GM18868 (cell line): ENCODE measurements around the gene VPS35L.

Source experiments
- ATAC-seq: cut with Tn5 transposase; IDR thresholded peaks from one replicate; pipeline ENCODE4 v1.9.1; 2021; ENCODE audit warnings: mild to moderate bottlenecking, moderate library complexity; ENCODE audit not compliant: unreplicated experiment

VPS35L gene

GRCh38 chr16:19555186-19555937 lies at the start of gene VPS35L:
TSS of gene VPS35L (plus strand) at chr16:19555703. CDS start at chr16:19555730, 27 bp downstream.
- peak; percentile 96 for ATAC-seq

GRCh38 chr16:19506965-19507364 lies 48.5 kb upstream of the VPS35L start:
- ATAC-seq: no peak

GRCh38 chr16:19507867-19508266 lies 47.6 kb upstream of the VPS35L start:
- ATAC-seq: no peak

GRCh38 chr16:19512297-19512696 lies 43.2 kb upstream of the VPS35L start:
- no peak for ATAC-seq

GRCh38 chr16:19513377-19514053 lies 42.0 kb upstream of the VPS35L start:
- ATAC-seq: no peak

GRCh38 chr16:19515757-19516156 lies 39.7 kb upstream of the VPS35L start:
- ATAC-seq: no peak

- ATAC-seq: no peak
Measured at GRCh38 chr16:19517424-19518089, 37.9 kb upstream of the VPS35L start.

GRCh38 chr16:19518388-19518787 lies 37.1 kb upstream of the VPS35L start:
- no peak for ATAC-seq

GRCh38 chr16:19520861-19521331 lies 34.6 kb upstream of the VPS35L start:
- ATAC-seq: no peak

GRCh38 chr16:19521471-19522396 lies 33.8 kb upstream of the VPS35L start, which contains the start of gene GDE1:
TSS of gene GDE1 (minus strand) at chr16:19522098. CDS start at chr16:19521964, 134 bp downstream.
- peak; percentile 83 for ATAC-seq

- no peak for ATAC-seq
Measured at GRCh38 chr16:19522397-19522732, 33.1 kb upstream of the VPS35L start.

GRCh38 chr16:19522760-19523159 lies 32.7 kb upstream of the VPS35L start:
- ATAC-seq: no peak

- ATAC-seq: no peak
Measured at GRCh38 chr16:19523184-19523558, 32.3 kb upstream of the VPS35L start.

GRCh38 chr16:19523559-19524355 lies 31.7 kb upstream of the VPS35L start, which contains the start of gene CCP110:
TSS of gene CCP110 (plus strand) at chr16:19523942. CDS start at chr16:19527882, 3,940 bp downstream.
- peak; percentile 68 for ATAC-seq

- ATAC-seq: no peak
Measured at GRCh38 chr16:19524356-19524615, 31.2 kb upstream of the VPS35L start.

GRCh38 chr16:19524616-19525384 lies 30.7 kb upstream of the VPS35L start:
- no peak for ATAC-seq

- ATAC-seq: no peak
Measured at GRCh38 chr16:19525385-19525723, 30.1 kb upstream of the VPS35L start.

- ATAC-seq: no peak
Measured at GRCh38 chr16:19527161-19527560, 28.3 kb upstream of the VPS35L start.

- ATAC-seq: no peak
Measured at GRCh38 chr16:19528666-19529065, 26.8 kb upstream of the VPS35L start.
